Measurements from ENCODE around the gene ASGR1.

DNA sequence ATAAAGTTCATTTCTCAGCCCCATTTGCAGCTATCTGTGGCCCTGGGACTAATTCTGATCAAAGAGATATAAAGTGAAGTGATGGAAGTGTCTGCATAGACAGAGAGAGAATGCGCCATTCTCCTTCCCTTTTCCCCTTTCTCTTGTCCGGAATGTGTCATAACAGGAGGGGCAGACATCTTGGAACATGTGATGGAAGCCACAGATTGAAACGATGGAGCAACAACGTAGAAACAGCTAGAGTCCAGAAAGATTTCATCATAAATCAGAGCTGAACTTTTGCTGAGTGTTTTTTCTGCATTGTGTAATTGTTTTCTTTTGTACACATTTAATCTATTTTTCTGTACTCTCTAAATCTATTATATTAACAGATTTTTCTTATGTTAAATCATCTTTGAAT, 11.3 kb downstream of the ASGR1 start:
- TF ChIP-seq, protein P1, sequence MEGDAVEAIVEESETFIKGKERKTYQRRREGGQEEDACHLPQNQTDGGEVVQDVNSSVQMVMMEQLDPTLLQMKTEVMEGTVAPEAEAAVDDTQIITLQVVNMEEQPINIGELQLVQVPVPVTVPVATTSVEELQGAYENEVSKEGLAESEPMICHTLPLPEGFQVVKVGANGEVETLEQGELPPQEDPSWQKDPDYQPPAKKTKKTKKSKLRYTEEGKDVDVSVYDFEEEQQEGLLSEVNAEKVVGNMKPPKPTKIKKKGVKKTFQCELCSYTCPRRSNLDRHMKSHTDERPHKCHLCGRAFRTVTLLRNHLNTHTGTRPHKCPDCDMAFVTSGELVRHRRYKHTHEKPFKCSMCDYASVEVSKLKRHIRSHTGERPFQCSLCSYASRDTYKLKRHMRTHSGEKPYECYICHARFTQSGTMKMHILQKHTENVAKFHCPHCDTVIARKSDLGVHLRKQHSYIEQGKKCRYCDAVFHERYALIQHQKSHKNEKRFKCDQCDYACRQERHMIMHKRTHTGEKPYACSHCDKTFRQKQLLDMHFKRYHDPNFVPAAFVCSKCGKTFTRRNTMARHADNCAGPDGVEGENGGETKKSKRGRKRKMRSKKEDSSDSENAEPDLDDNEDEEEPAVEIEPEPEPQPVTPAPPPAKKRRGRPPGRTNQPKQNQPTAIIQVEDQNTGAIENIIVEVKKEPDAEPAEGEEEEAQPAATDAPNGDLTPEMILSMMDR (conservative IDR thresholded peaks at IDR 0.05; ENCODE audit: low read length), result no peak
- no peak for TF ChIP-seq EZH2phosphoT487 (IDR thresholded peaks at IDR 0.05; ENCODE audit: borderline replicate concordance, low read depth, low read length)

Data from OCI-LY7 (cell line).